GM12892 (cell line): ENCODE results near the gene PDGFRA.

Source experiments
- POLR2AphosphoS5 ChIP-seq: IDR thresholded peaks from 2 replicates; pipeline ENCODE4 v1.6.1; 2011; ENCODE audit warnings: low read depth, low read length, control low read depth
- TAF1 ChIP-seq: IDR thresholded peaks from 2 replicates; pipeline ENCODE4 v1.6.1; 2011; ENCODE audit warnings: low read depth, mild to moderate bottlenecking, control low read depth, low read length, borderline replicate concordance

- no peak for TF ChIP-seq POLR2AphosphoS5
- TF ChIP-seq TAF1: no peak
These were observed 3.3 kb upstream of the PDGFRA start for GRCh38 chr4:54225598-54226403.
